Left lung (tissue), 10 donors: ENCODE data around the gene MYO5A. TPM values are rescaled to one million over a fixed set of nuclear protein-coding genes. Genes with fewer than 3 reads are reported as not detected.
A peak's percentile ranks its signal among the peaks of the same experiment; 100 is the strongest.

Experiments
- ATAC-seq: fragments of 200-7000 bp; cut with Tn5 transposase; one replicate; pipeline ENCODE4 v1.9.1; 2020; ENCODE audit warnings: moderate library complexity
- DNase-seq, 4 donors: peaks; one replicate each; pipeline ENCODE4 v3.0.0-alpha.2; 2013 to 2020
- H3K27ac ChIP-seq, 2 donors: fragments of 200-600 bp; sonication (generic) in 1 of 2; one replicate each; pipeline versions ENCODE4 v1.5.0 to v1.8.0; 2020 to 2021
- H3K27me3 ChIP-seq, 2 donors: fragments of 200-600 bp; sonication (generic) in 1 of 2; one replicate each; pipeline versions ENCODE4 v1.5.0 to v1.8.0; 2020 to 2021
- H3K36me3 ChIP-seq, 2 donors: fragments of 200-600 bp; sonication (generic) in 1 of 2; one replicate each; pipeline versions ENCODE4 v1.5.0 to v1.8.0; 2020 to 2021
- H3K4me1 ChIP-seq, 2 donors: fragments of 200-600 bp; one replicate each; pipeline ENCODE4 v1.8.0; 2021
- H3K4me3 ChIP-seq, 2 donors: fragments of 200-600 bp; sonication (generic) in 1 of 2; one replicate each; pipeline versions ENCODE4 v1.5.0 to v1.8.0; 2020 to 2021; ENCODE audit warnings: mild to moderate bottlenecking in 1 of 2
- H3K9me3 ChIP-seq, 2 donors: fragments of 200-600 bp; sonication (generic) in 1 of 2; one replicate each; pipeline versions ENCODE4 v1.5.0 to v1.8.0; 2020 to 2021
- intact Hi-C, 2 donors: fragments of 100-400 bp; cut with DNase I; formaldehyde crosslinking; loops; one replicate each; pipeline versions ENCODE4 v1.11.2 to v1.14.2; 2022
- polyA plus RNA-seq, 6 donors: library from polyadenylated mRNA; unstranded; fragments of 120-200 nt; gene quantifications; one replicate each; pipeline ENCODE4 v1.2.1, GENCODE V29; 2013; ENCODE audit not compliant: insufficient read length in 6 of 6
- total RNA-seq, 2 donors: library from RNA; stranded (reverse); fragmentation: NEBNext Ultra II Directional; extraction: Animal tissue kit (Norgen Biotek cat#: 25700); gene quantifications; one replicate each; pipeline ENCODE4 v1.2.1, GENCODE V29; 2021
- TF ChIP-seq, protein P1 (sequence below), 2 donors: fragments of 200-600 bp; sonication (generic) in 1 of 2; IDR thresholded peaks; one replicate each; pipeline versions ENCODE4 v1.5.0 to v1.8.0; 2021; ENCODE audit warnings: antibody characterized with exemption in 2 of 2
- donor health status: DM: no; HTN: yes; CAD: no.
- donor health status: DM: no; HTN: no; CAD: no.

The MYO5A gene
- total and polyA plus RNA-seq, 8 donors = 21.8 to 46.3 (median 34.3) TPM

DNA sequence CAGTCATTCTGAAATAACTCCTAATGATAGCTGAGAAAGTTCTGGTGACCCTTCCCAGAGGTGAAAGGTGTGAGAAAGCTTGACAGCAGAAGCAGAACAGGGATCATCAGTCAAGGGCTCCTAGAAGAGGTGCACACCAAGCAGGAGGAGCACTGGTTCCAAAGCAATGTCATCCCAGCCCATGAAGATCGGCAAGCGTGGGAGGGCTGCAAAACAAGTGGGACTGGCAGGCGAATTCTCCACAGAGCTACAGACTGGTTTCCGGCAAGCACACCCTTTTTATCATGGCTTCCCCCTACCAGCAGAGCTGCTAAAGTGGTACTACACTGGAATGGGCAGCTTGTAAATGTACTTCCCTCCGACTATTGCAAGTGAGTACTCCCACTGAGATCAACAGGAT is 170.7 kb downstream of the MYO5A start:
- H3K27me3 ChIP-seq = no peaks in the 10 kb centered on the region
- intact Hi-C loops = no loop called here
- H3K27ac ChIP-seq = no peak overlapping the region
- H3K4me1 ChIP-seq = no peaks in the 10 kb centered on the region
- H3K9me3 ChIP-seq = no peaks in the 10 kb centered on the region
- DNase-seq (no peak), ATAC-seq (no peak)
- TF ChIP-seq, protein P1, sequence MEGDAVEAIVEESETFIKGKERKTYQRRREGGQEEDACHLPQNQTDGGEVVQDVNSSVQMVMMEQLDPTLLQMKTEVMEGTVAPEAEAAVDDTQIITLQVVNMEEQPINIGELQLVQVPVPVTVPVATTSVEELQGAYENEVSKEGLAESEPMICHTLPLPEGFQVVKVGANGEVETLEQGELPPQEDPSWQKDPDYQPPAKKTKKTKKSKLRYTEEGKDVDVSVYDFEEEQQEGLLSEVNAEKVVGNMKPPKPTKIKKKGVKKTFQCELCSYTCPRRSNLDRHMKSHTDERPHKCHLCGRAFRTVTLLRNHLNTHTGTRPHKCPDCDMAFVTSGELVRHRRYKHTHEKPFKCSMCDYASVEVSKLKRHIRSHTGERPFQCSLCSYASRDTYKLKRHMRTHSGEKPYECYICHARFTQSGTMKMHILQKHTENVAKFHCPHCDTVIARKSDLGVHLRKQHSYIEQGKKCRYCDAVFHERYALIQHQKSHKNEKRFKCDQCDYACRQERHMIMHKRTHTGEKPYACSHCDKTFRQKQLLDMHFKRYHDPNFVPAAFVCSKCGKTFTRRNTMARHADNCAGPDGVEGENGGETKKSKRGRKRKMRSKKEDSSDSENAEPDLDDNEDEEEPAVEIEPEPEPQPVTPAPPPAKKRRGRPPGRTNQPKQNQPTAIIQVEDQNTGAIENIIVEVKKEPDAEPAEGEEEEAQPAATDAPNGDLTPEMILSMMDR (IDR thresholded peaks at IDR 0.05) = no peak
- H3K36me3 ChIP-seq = peaks cover 0 to 33% of the 10 kb centered on the region in 2 donors
- no peak overlapping the region for H3K4me3 ChIP-seq

DNA sequence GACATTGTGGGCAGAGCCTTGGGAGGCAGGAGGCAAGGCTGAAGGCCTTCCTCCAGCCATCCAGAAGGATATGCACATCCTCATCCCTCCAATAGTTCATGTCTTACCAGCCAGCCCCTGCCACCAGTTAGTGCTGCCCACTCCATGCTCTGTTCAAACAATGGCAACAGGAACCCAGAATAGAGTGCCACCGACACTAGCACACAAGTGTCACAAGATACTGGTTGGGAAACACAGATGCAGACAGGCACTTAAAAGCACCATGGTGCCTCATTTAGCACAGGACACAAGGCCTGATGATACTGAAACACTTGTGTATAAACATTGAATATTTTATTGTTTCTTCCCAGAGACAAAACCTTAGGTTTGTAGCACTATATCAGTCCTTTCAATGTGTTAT is 176.6 kb downstream of the MYO5A start:
- ATAC-seq (no peak), DNase-seq (no peak)
- H3K4me3 ChIP-seq = no peak overlapping the region
- peaks cover 0 to 14% of the 10 kb centered on the region in 2 donors for H3K4me1 ChIP-seq
- intact Hi-C loops = no loop called here
- H3K36me3 ChIP-seq = peaks cover 0 to 50% of the 10 kb centered on the region in 2 donors
- H3K9me3 ChIP-seq = no peaks in the 10 kb centered on the region
- no peaks in the 10 kb centered on the region for H3K27me3 ChIP-seq
- TF ChIP-seq, protein P1 (IDR thresholded peaks at IDR 0.05) = no peak
- H3K27ac ChIP-seq = peak overlapping the region in 1 of 2 donors; percentile 48

DNA sequence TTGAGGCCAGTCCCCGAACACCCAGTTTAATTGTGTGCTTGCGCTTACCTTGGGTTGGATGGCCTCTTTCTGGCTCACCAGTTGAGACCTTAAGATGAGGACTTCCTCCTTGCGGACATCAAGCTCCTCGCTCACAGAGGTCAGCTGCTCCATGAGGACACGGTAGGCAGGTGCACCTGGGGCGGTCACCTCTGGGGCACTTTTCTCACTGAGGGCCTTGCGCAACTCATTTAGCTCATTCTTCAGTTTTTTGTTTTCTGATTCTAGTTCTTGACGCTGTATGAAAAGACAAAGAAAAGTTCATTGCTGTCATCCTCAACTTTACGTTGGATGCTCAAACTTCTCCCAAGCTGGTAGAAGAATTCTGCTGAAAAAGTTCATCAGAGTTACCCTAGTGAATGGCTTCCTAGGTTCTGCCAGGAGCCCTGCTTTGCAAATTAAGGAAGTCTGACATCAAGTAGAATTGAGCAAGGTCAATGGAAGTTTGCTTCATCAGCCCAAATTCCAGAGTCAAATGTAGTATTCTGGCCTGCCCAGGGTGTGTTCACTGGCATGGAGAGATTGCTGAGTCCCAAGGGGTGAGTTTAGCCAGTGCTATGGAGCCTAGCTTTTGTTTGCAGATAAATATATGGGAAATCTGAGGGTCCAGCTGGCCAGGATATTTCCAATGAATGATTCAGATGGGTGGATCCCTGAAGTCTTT is 177.3 kb downstream of the MYO5A start:
- DNase-seq (no peak), ATAC-seq (peak; percentile 46)
- H3K36me3 ChIP-seq = peaks cover 0 to 51% of the 10 kb centered on the region in 2 donors
- H3K27ac ChIP-seq = peak overlapping the region in 1 of 2 donors; percentile 48
- TF ChIP-seq, protein P1 (IDR thresholded peaks at IDR 0.05) = no peak
- no peak overlapping the region for H3K4me3 ChIP-seq
- H3K9me3 ChIP-seq = no peaks in the 10 kb centered on the region
- intact Hi-C loops = no loop called here
- peaks cover 0 to 14% of the 10 kb centered on the region in 2 donors for H3K4me1 ChIP-seq
- no peaks in the 10 kb centered on the region for H3K27me3 ChIP-seq

DNA sequence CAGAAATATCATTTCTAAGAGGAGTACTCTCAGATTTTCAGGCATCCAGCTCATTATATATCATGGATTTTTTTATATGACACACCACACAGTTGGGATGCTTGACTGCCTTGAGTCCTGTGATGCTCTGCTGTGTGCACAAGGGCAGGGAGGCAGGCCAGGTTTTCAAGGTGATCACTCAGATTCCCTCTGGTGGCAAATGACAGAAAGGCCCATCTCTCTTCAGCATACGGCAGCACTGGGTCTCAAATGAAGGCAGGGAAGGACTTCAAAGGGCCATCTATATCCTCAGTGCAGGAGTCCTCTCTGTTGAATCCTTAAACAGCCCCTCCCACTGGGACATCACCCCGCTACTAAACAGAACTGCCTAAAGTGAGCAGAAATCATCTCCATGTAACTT is 178.3 kb downstream of the MYO5A start:
- Histone ChIP-seq H3K36me3 (peaks cover 0 to 60% of the 10 kb centered on the region in 2 donors), H3K27me3 (no peaks in the 10 kb centered on the region), H3K9me3 (no peaks in the 10 kb centered on the region), H3K4me1 (peaks cover 0 to 14% of the 10 kb centered on the region in 2 donors), H3K27ac (no peak overlapping the region), H3K4me3 (no peak overlapping the region)
- DNase-seq = no peak
- intact Hi-C loops = no loop called here
- ATAC-seq = no peak
- TF ChIP-seq, protein P1 (IDR thresholded peaks at IDR 0.05) = no peak

DNA sequence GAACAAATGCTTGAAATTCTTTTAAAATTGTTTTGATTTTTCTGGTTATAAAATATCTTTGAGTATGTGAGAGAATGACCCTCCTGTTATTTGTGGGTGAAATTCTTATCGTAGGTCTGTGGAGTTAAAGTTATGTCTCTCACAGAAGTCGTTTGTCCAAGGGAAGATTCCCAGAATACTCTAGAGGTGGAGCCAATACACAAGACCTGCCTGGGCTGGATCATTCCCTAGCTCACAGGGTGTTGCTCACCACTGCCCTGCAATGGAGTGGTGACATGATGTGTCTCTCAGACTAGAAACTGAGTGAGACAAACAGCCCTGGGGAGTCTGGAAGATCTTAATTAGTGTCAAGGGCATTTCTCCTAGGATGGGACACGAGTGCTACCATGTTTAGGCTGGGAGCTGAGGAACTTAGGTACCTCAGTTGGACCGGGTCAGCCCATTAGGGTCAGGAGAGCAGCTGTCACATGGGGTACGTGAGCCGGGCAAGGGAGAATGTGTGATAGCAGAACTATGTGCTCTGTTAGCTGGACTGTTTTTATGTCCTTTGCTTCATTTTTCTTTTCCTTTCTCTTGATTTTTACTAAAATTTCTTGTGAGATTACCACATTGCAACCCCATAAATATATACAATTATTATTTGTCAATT is 179.5 kb downstream of the MYO5A start:
- Histone ChIP-seq H3K9me3 (no peaks in the 10 kb centered on the region), H3K36me3 (peaks cover 0 to 69% of the 10 kb centered on the region in 2 donors), H3K27ac (no peak overlapping the region), H3K4me3 (no peak overlapping the region), H3K4me1 (peaks cover 0 to 14% of the 10 kb centered on the region in 2 donors), H3K27me3 (no peaks in the 10 kb centered on the region)
- intact Hi-C loops = no loop called here
- DNase-seq (no peak), ATAC-seq (peak; percentile 36)
- TF ChIP-seq, protein P1 (IDR thresholded peaks at IDR 0.05) = no peak
